Measurements from ENCODE around the gene OR6B1. TPM values are rescaled to one million over a fixed set of nuclear protein-coding genes. Genes with fewer than 3 reads are reported as not detected.
A peak's percentile ranks its signal among the peaks of the same experiment; 100 is the strongest.

The OR6B1 gene
- polyA plus RNA-seq, 1 donor: not detected

DNA sequence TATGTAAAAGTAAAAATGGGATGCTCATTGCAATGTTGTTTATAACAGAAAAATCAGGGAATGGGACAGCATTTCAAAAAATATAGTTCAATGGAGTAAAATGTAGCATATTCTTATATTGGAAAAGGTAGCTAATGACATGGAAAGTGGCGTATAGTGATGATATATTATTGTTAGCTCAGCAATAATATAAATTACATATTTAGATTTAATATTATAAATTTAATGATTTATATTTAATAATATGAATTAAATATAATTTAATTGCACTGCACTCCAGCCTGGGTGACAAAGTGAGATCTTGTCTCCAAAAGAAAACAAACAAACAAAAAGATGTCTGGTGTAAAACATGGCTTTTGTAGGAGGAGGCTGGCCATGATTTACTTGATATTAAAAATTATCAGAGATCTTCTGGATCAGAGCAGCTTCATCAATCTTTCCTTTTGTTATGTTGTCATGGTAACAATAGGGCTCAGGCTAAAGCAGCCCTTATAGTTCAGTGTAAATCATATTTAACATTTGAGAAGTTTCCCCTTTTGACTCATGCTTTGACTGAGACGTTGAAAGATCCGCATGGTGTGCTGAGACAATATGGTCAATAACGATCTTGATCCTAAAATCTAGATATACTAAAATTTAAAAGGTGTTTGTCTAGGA lies 23.2 kb downstream of the OR6B1 start:
- Histone ChIP-seq H3K27me3 (ENCODE audit: control insufficient read depth, insufficient read depth, low read length) (no peaks in the 10 kb centered on the region), H3K4me3 (ENCODE audit: low read length) (no peak overlapping the region), H3K9me3 (ENCODE audit: control insufficient read depth, low read depth, low read length) (no peaks in the 10 kb centered on the region), H3K36me3 (ENCODE audit: control insufficient read depth, insufficient read depth, low read length) (no peaks in the 10 kb centered on the region), H3K27ac (ENCODE audit: low read length) (no peak overlapping the region), H3K4me1 (ENCODE audit: control insufficient read depth, insufficient read depth, low read length) (peaks cover 4% of the 10 kb centered on the region)
- WGBS (ENCODE audit: insufficient coverage, low lambda C conversion rate): 86% methylated on average over 1 of the region's 4 CpGs
- no peak for DNase-seq

DNA sequence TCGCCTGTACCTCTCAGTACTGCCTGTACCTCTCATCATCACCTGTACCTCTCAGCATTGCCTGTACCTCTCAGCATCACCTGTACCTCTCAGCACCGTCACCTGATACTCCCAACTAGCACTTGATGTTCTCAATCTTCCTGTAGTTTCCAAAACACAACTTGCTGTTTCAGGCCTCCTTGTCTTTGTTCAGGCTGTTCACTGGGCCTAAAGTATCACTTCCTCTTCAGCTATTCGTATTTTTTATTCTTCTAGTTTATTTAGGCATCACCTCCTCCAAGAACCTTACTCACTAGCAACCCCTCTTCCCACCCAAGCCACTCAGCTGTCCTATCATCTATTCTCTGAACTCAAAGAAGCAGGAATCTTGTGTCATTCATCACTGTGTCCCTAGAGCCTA lies 24.1 kb downstream of the OR6B1 start:
- 100% methylated on average over 1 of the region's 3 CpGs for WGBS (ENCODE audit: insufficient coverage, low lambda C conversion rate)
- H3K4me1 ChIP-seq (ENCODE audit: control insufficient read depth, insufficient read depth, low read length): peaks cover 3% of the 10 kb centered on the region
- no peaks in the 10 kb centered on the region for H3K27me3 ChIP-seq (ENCODE audit: control insufficient read depth, insufficient read depth, low read length)
- no peak for DNase-seq
- no peaks in the 10 kb centered on the region for H3K9me3 ChIP-seq (ENCODE audit: control insufficient read depth, low read depth, low read length)
- no peak overlapping the region for H3K27ac ChIP-seq (ENCODE audit: low read length)
- no peak overlapping the region for H3K4me3 ChIP-seq (ENCODE audit: low read length)
- H3K36me3 ChIP-seq (ENCODE audit: control insufficient read depth, insufficient read depth, low read length): no peaks in the 10 kb centered on the region

DNA sequence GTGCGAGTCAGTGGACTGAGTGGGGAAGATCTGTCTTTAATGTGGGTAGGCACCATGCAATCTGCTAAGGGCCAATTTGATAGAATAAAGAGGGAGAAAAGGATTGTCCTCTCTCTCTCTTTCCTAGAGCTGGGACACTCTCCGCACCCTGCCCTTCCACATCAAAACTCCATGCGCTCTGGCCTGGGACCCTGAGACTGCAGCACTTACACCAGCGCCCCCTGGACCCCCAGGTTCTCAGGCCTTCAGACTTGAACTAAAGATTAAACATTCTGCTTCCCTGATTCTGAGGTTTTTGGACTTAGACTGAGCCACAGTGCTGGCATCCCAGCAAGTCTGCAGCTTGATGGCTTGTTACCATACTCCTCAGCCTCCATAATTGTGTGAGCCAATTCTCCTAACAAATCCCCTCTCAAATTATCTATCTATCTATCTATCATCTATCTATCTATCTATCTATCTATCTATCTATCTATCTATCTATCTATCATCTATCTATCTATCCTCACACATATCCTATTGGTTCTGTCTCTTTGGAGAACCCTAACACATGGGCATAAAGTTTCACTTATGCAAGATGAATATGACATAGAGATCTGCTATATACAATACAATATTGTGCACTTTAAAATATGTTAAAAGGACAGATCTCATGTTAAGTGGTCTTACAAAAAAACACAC lies 26.2 kb downstream of the OR6B1 start:
- WGBS (ENCODE audit: insufficient coverage, low lambda C conversion rate): no CpG with 5 or more reads among the region's 4 CpGs
- no peak for DNase-seq

DNA sequence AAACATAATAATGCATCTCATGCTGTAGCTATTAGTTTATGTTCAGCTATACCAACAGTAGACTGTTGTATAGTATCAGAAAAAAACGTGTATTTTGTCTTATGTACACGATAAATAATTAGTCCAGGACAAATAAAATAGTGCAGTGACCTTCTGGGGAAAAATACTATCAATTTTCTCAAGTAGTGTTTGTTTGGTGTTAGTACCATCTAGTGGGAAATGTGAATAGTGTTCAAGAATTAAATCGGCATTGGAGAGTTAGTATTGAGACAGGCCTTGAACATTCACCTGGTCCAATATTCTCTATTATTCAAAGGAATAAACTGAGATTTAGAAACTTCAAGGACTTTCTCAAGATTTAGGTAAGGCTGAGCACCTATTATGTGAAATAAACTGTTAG lies 26.9 kb downstream of the OR6B1 start:
- Histone ChIP-seq H3K27ac (ENCODE audit: low read length) (no peak overlapping the region), H3K4me1 (ENCODE audit: control insufficient read depth, insufficient read depth, low read length) (peaks cover 4% of the 10 kb centered on the region), H3K27me3 (ENCODE audit: control insufficient read depth, insufficient read depth, low read length) (no peaks in the 10 kb centered on the region), H3K9me3 (ENCODE audit: control insufficient read depth, low read depth, low read length) (no peaks in the 10 kb centered on the region), H3K4me3 (ENCODE audit: low read length) (no peak overlapping the region), H3K36me3 (ENCODE audit: control insufficient read depth, insufficient read depth, low read length) (no peaks in the 10 kb centered on the region)
- 19% methylated on average over 3 of the region's 3 CpGs for WGBS (ENCODE audit: insufficient coverage, low lambda C conversion rate)
- DNase-seq: peak in 1 of 2 donors; percentile 22

More for the DNA sequence above, 26.2 kb downstream of the OR6B1 start:
- H3K9me3 ChIP-seq (ENCODE audit: control insufficient read depth, low read depth, low read length): no peaks in the 10 kb centered on the region
- H3K4me1 ChIP-seq (ENCODE audit: control insufficient read depth, insufficient read depth, low read length): peaks cover 4% of the 10 kb centered on the region
- no peaks in the 10 kb centered on the region for H3K36me3 ChIP-seq (ENCODE audit: control insufficient read depth, insufficient read depth, low read length)
- H3K27ac ChIP-seq (ENCODE audit: low read length): no peak overlapping the region
- no peak overlapping the region for H3K4me3 ChIP-seq (ENCODE audit: low read length)
- H3K27me3 ChIP-seq (ENCODE audit: control insufficient read depth, insufficient read depth, low read length): no peaks in the 10 kb centered on the region

DNA sequence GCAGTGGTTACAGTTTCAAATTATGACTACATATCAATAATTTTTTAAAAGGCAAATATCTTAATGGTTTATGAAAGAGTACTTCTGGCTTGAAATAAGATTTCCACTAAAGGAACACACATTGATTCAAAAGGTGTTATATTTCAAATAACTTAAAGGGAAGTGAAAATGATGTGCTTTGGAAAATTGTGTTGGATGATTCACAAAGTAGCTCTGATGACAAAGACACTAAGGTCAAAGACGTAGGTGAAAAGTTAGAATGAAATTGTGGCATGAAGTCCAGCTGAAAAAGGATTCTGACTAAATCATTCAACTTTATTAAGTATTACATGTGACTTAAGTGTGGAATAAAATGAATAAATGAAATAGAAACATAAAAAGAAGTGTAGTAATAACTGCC lies 27.9 kb downstream of the OR6B1 start:
- no peak overlapping the region for H3K4me3 ChIP-seq (ENCODE audit: low read length)
- no peak for DNase-seq
- peaks cover 9% of the 10 kb centered on the region for H3K4me1 ChIP-seq (ENCODE audit: control insufficient read depth, insufficient read depth, low read length)
- H3K27ac ChIP-seq (ENCODE audit: low read length): no peak overlapping the region
- H3K9me3 ChIP-seq (ENCODE audit: control insufficient read depth, low read depth, low read length): no peaks in the 10 kb centered on the region
- H3K27me3 ChIP-seq (ENCODE audit: control insufficient read depth, insufficient read depth, low read length): no peaks in the 10 kb centered on the region
- WGBS (ENCODE audit: insufficient coverage, low lambda C conversion rate): 57% methylated on average over 1 of the region's 1 CpG
- no peaks in the 10 kb centered on the region for H3K36me3 ChIP-seq (ENCODE audit: control insufficient read depth, insufficient read depth, low read length)

DNA sequence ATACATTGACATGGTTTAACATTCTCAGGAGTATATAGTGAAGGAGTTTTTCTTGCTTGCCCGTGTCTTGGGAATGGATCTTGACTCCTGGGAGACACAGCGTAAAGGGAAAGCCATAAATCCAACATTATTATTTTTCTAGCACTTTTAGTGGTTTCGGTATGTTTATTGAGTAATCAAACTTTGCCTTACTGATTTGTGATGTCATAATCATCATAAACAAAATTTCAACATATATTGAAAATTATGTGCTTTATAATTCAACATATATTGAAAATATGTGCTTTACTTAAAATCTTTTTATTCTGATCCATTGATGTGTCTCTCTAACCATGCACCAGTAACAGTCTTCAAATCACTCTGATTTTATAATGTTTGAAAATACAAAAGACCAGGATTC lies 28.4 kb downstream of the OR6B1 start:
- 92% methylated on average over 2 of the region's 3 CpGs for WGBS (ENCODE audit: insufficient coverage, low lambda C conversion rate)
- no peaks in the 10 kb centered on the region for H3K36me3 ChIP-seq (ENCODE audit: control insufficient read depth, insufficient read depth, low read length)
- no peak overlapping the region for H3K4me3 ChIP-seq (ENCODE audit: low read length)
- H3K4me1 ChIP-seq (ENCODE audit: control insufficient read depth, insufficient read depth, low read length): peaks cover 12% of the 10 kb centered on the region
- H3K27ac ChIP-seq (ENCODE audit: low read length): no peak overlapping the region
- H3K27me3 ChIP-seq (ENCODE audit: control insufficient read depth, insufficient read depth, low read length): no peaks in the 10 kb centered on the region
- no peak for DNase-seq
- no peaks in the 10 kb centered on the region for H3K9me3 ChIP-seq (ENCODE audit: control insufficient read depth, low read depth, low read length)

DNA sequence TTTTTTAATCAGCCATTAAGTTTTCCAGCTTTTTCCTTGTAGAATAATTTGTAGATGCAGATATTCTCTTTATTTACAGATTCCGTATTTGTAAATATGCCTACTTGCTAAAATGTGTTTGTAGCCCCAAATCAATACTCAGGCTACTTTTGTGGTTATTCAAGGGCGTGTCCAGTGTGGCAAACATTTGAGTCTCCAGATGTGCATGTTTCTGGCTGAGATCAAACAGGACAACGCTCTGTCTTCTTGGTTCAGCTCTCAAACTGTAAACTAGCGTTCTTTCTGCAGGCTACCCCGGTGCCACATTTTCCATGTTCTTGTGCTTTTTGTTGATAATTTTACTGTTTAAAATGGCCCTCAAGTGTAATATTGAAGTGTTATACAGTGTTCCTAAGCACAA lies 32.4 kb downstream of the OR6B1 start:
- Histone ChIP-seq H3K4me1 (ENCODE audit: control insufficient read depth, insufficient read depth, low read length) (peaks cover 12% of the 10 kb centered on the region), H3K27ac (ENCODE audit: low read length) (no peak overlapping the region), H3K4me3 (ENCODE audit: low read length) (no peak overlapping the region), H3K36me3 (ENCODE audit: control insufficient read depth, insufficient read depth, low read length) (no peaks in the 10 kb centered on the region), H3K27me3 (ENCODE audit: control insufficient read depth, insufficient read depth, low read length) (no peaks in the 10 kb centered on the region), H3K9me3 (ENCODE audit: control insufficient read depth, low read depth, low read length) (no peaks in the 10 kb centered on the region)
- DNase-seq: no peak
- 60% methylated on average over 2 of the region's 5 CpGs for WGBS (ENCODE audit: insufficient coverage, low lambda C conversion rate)

DNA sequence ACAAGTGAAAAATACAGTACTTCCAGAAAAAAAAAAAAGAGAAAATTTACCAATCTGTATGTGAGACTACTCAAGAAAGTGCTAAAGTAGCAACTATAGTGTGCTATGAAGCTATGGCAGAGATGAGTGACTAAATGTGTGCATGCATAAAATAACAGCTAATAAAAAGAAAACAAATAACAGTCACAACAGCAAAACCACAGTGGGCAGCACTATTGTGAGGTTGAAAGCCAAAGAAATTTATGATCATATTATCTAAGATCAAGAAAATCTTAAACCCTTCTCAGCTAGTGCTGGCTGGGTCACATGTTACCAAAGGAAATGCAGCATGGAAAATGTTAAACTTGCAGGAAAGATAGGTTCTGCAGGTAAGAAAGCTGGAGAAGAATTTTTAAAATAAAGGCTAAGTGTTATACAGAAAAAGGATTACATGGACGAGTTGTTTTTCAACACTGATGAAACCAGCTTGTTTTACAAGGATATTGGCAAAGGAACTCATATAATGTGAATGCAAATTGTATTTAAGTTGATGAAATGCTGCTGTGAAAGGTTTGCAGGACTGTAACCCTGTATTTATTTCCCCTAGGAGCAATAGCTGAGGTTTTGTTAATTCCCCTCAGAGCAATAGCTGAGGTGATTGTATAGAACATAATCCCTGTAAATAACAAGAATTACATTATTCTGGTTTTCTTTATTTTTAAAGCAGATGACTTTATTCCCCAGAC lies 33.0 kb downstream of the OR6B1 start:
- no peak overlapping the region for H3K27ac ChIP-seq (ENCODE audit: low read length)
- no peaks in the 10 kb centered on the region for H3K36me3 ChIP-seq (ENCODE audit: control insufficient read depth, insufficient read depth, low read length)
- H3K4me1 ChIP-seq (ENCODE audit: control insufficient read depth, insufficient read depth, low read length): peaks cover 12% of the 10 kb centered on the region
- no peak overlapping the region for H3K4me3 ChIP-seq (ENCODE audit: low read length)
- no peak for DNase-seq
- 100% methylated on average over 1 of the region's 1 CpG for WGBS (ENCODE audit: insufficient coverage, low lambda C conversion rate)
- H3K27me3 ChIP-seq (ENCODE audit: control insufficient read depth, insufficient read depth, low read length): no peaks in the 10 kb centered on the region
- H3K9me3 ChIP-seq (ENCODE audit: control insufficient read depth, low read depth, low read length): no peaks in the 10 kb centered on the region

DNA sequence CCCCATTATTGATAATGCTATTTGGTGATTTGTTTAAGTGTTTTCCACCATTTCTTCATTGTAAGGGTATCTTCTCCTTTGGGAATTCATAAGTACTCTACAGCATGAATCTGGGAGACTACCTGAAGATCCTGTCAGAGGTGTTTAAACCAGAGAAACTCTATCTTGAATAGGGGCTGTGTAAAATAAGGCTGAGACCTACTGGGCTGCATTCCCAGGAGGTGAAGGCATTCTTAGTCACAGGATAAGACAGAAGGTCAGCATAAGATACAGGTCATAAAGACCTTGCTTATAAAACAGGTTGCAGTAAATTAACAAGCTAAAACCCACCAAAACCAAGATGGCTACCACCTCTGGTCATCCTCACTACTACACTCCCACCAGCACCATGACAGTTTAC lies 35.3 kb downstream of the OR6B1 start:
- no peak for DNase-seq
- Histone ChIP-seq H3K4me1 (ENCODE audit: control insufficient read depth, insufficient read depth, low read length) (peaks cover 12% of the 10 kb centered on the region), H3K36me3 (ENCODE audit: control insufficient read depth, insufficient read depth, low read length) (no peaks in the 10 kb centered on the region), H3K4me3 (ENCODE audit: low read length) (no peak overlapping the region), H3K27me3 (ENCODE audit: control insufficient read depth, insufficient read depth, low read length) (no peaks in the 10 kb centered on the region), H3K9me3 (ENCODE audit: control insufficient read depth, low read depth, low read length) (no peaks in the 10 kb centered on the region), H3K27ac (ENCODE audit: low read length) (no peak overlapping the region)

DNA sequence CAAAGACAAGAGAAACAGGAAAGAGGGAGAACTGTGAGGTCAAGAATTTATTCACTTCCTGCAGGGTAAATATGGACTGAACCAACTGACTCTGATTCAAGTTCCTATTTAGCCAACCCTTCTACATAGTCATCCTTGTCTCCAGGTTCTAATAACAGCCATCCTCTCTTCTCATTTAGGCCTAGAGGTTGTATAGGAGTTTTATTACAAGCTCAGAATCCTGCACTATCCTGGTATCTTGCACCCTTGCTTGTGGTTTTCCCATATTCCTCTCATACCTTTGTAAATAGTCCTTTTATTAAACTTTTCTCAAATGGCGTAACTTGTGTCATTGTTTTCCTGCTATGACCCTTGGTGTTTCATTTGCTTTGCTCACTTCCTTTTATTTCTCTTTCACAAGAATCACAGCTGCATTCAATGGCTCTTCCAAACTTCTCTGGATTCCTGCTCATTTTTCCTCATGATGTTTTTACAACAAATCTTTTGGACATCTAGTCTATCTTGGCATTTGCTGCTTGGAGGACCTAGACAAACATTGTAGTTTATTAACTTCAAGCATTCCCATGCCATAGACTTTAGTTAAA lies 36.3 kb downstream of the OR6B1 start:
- 44% methylated on average over 1 of the region's 1 CpG for WGBS (ENCODE audit: insufficient coverage, low lambda C conversion rate)
- Histone ChIP-seq H3K9me3 (ENCODE audit: control insufficient read depth, low read depth, low read length) (no peaks in the 10 kb centered on the region), H3K27ac (ENCODE audit: low read length) (no peak overlapping the region), H3K36me3 (ENCODE audit: control insufficient read depth, insufficient read depth, low read length) (no peaks in the 10 kb centered on the region), H3K27me3 (ENCODE audit: control insufficient read depth, insufficient read depth, low read length) (no peaks in the 10 kb centered on the region), H3K4me1 (ENCODE audit: control insufficient read depth, insufficient read depth, low read length) (peaks cover 8% of the 10 kb centered on the region), H3K4me3 (ENCODE audit: low read length) (no peak overlapping the region)
- no peak for DNase-seq
